GM12878 (cell line): ENCODE data around the gene TANC1. TPM values are rescaled to one million over a fixed set of nuclear protein-coding genes. Genes with fewer than 3 reads are reported as not detected.
A peak's percentile ranks its signal among the peaks of the same experiment; 100 is the strongest.

Source experiments
- ATAC-seq: fragments of 200-7000 bp; cut with Tn5 transposase; 3 replicates; pipeline ENCODE4 v1.9.1; 2020; ENCODE audit warnings: mild to moderate bottlenecking, moderate library complexity
- BruUV-seq: library from RNA; stranded (reverse); fragments of 400-500 nt; replicated peaks from 2 replicates; lab custom pipeline; 2021; lab: Mats Ljungman, UMichigan
- CTCF ChIA-PET: fragments of 300-600 bp; sonication (Branson Sonifier 250); formaldehyde crosslinking; extraction: SDS; loops from one replicate; lab custom pipeline; 2021; ENCODE audit warnings: inconsistent platforms; lab: Yijun Ruan, JAX
- POLR2A ChIA-PET: fragments of 350-600 bp; formaldehyde crosslinking; extraction: SDS; loops from one replicate; lab custom pipeline; 2021; ENCODE audit warnings: inconsistent platforms; lab: Charles Lee
- RAD21 ChIA-PET: fragments of 300-600 bp; sonication (Branson Sonifier 250); formaldehyde crosslinking; loops from one replicate; lab custom pipeline; 2023; ENCODE audit warnings: antibody characterized with exemption; ENCODE audit not compliant: unreplicated experiment; lab: Charles Lee
- SMC1A ChIA-PET: fragments of 300-600 bp; sonication (Branson Sonifier 250); formaldehyde crosslinking; loops from one replicate; lab custom pipeline; 2023; ENCODE audit not compliant: unreplicated experiment, uncharacterized antibody; lab: Charles Lee
- DNase-seq: peaks from one replicate; pipeline ENCODE4 v3.0.0-alpha.2; 2011; ENCODE audit warnings: low read depth, low spot score
- FAIRE-seq: peaks from 3 replicates; lab custom pipeline; 2011; peaks lifted over from hg19 to GRCh38; lab: Jason Lieb, UNC
- H2AFZ ChIP-seq: 2 replicates; pipeline ENCODE4 v1.6.0; 2011; ENCODE audit warnings: low read depth, low read length, control low read depth; ENCODE audit not compliant: control insufficient read depth
- H3K27ac ChIP-seq: 2 replicates; pipeline ENCODE4 v1.5.1; 2011; ENCODE audit warnings: control low read depth; ENCODE audit not compliant: control insufficient read depth, insufficient read depth
- H3K27me3 ChIP-seq, 2 experiments: replicated peaks in 1 of 2; 2 replicates each; pipeline versions ENCODE4 v1.6.0 to v1.6.1; 2011; ENCODE audit warnings: low read length in 1 of 2; ENCODE audit not compliant: control insufficient read depth in 2 of 2, insufficient read depth in 2 of 2
- H3K36me3 ChIP-seq, 2 experiments: 2 replicates each; pipeline ENCODE4 v1.5.1; 2011; ENCODE audit warnings: low read length in 1 of 2; ENCODE audit not compliant: control insufficient read depth in 2 of 2, insufficient read depth in 2 of 2
- H3K4me1 ChIP-seq: 2 replicates; pipeline ENCODE4 v1.6.1; 2011; ENCODE audit warnings: mild to moderate bottlenecking, low read length, moderate library complexity, mixed read lengths; ENCODE audit not compliant: control insufficient read depth, insufficient read depth
- H3K4me2 ChIP-seq: 2 replicates; pipeline ENCODE4 v1.6.0; 2011; ENCODE audit warnings: control low read depth; ENCODE audit not compliant: control insufficient read depth, insufficient read depth
- H3K4me3 ChIP-seq: fragments of 200-600 bp; sonication (generic); 2 replicates; pipeline ENCODE4 v1.5.1; 2016
- H3K79me2 ChIP-seq: 2 replicates; pipeline ENCODE4 v1.6.0; 2011; ENCODE audit warnings: low read length; ENCODE audit not compliant: control insufficient read depth, insufficient read depth
- H3K9ac ChIP-seq: 2 replicates; pipeline ENCODE4 v1.8.0; 2011; ENCODE audit warnings: low read length, control low read depth, mixed read lengths; ENCODE audit not compliant: control insufficient read depth, insufficient read depth
- H3K9me3 ChIP-seq: replicated peaks from 3 replicates; pipeline ENCODE4 v1.5.1; 2011; ENCODE audit warnings: mild to moderate bottlenecking, low read length; ENCODE audit not compliant: control insufficient read depth, insufficient read depth
- H4K20me1 ChIP-seq: 2 replicates; pipeline ENCODE4 v1.6.0; 2011; ENCODE audit not compliant: control insufficient read depth, insufficient read depth
- CEBPB ChIP-seq, 2 experiments: fragments of 150-350 bp in 1 of 2; IDR thresholded peaks; 2 replicates each; pipeline ENCODE4 v1.6.1; 2012 to 2014; ENCODE audit warnings: low read depth in 2 of 2, low read length in 2 of 2, borderline replicate concordance in 1 of 2, inconsistent platforms in 1 of 2
- CHD4 ChIP-seq: fragments of 200-600 bp; sonication (generic); IDR thresholded peaks from 2 replicates; pipeline ENCODE4 v1.6.1; 2016; ENCODE audit warnings: mild to moderate bottlenecking
- CTCF ChIP-seq, 3 experiments: IDR thresholded peaks in 2 of 3; conservative IDR thresholded peaks in 1 of 3; 2 replicates each; pipeline ENCODE4 v1.5.1; 2011; ENCODE audit warnings: low read depth in 3 of 3, low read length in 3 of 3, mild to moderate bottlenecking in 3 of 3, control low read depth in 2 of 3, moderate library complexity in 2 of 3, inconsistent platforms in 1 of 3, mixed read lengths in 1 of 3; ENCODE audit not compliant: control insufficient read depth in 2 of 3, insufficient read depth in 1 of 3; ENCODE audit errors: extremely low read depth in 1 of 3
- HDAC6 ChIP-seq: fragments of 200-600 bp; sonication (generic); IDR thresholded peaks from one replicate; pipeline ENCODE4 v1.8.0; 2017; ENCODE audit warnings: antibody characterized with exemption; ENCODE audit not compliant: unreplicated experiment
- JUND ChIP-seq: IDR thresholded peaks from 2 replicates; pipeline ENCODE4 v1.6.1; 2012; ENCODE audit warnings: low read depth, mild to moderate bottlenecking, low read length, improper control_type of control experiment, moderate library complexity
- MLLT1 ChIP-seq: fragments of 450-650 bp; IDR thresholded peaks from 2 replicates; pipeline ENCODE4 v1.6.1; 2016; ENCODE audit warnings: mild to moderate bottlenecking
- MYB ChIP-seq: fragments of 150-350 bp; IDR thresholded peaks from 2 replicates; pipeline ENCODE4 v1.6.1; 2014; ENCODE audit warnings: mild to moderate bottlenecking, low read depth, low read length, borderline replicate concordance
- NR2F1 ChIP-seq: fragments of 450-650 bp; conservative IDR thresholded peaks from 2 replicates; pipeline ENCODE4 v1.6.1; 2017; ENCODE audit warnings: mild to moderate bottlenecking
- PML ChIP-seq: IDR thresholded peaks from 2 replicates; pipeline ENCODE4 v1.6.1; 2012; ENCODE audit warnings: low read length, inconsistent platforms
- RAD21 ChIP-seq: IDR thresholded peaks from 2 replicates; pipeline ENCODE4 v1.6.1; 2011; ENCODE audit warnings: mild to moderate bottlenecking, low read depth, low read length, moderate library complexity; ENCODE audit not compliant: insufficient read depth
- RB1 ChIP-seq: fragments of 450-650 bp; formaldehyde crosslinking; IDR thresholded peaks from 2 replicates; pipeline ENCODE4 v1.6.1; 2017; ENCODE audit warnings: mild to moderate bottlenecking, borderline replicate concordance
- RUNX3 ChIP-seq: IDR thresholded peaks from 2 replicates; pipeline ENCODE4 v1.6.1; 2012; ENCODE audit warnings: low read length, inconsistent platforms
- SIN3A ChIP-seq: IDR thresholded peaks from 2 replicates; pipeline ENCODE4 v1.6.1; 2012; ENCODE audit warnings: low read depth, low read length, improper control_type of control experiment
- SMC3 ChIP-seq: IDR thresholded peaks from 2 replicates; pipeline ENCODE4 v1.6.1; 2011; ENCODE audit warnings: low read length, improper control_type of control experiment, borderline replicate concordance
- STAT3 ChIP-seq: IDR thresholded peaks from 2 replicates; pipeline ENCODE4 v1.6.1; 2011; ENCODE audit warnings: low read depth, low read length, improper control_type of control experiment
- ZNF207 ChIP-seq: fragments of 450-650 bp; IDR thresholded peaks from 2 replicates; pipeline ENCODE4 v1.6.1; 2014; ENCODE audit warnings: antibody characterized with exemption, mild to moderate bottlenecking, borderline replicate concordance
- WGBS: methylation state at CpG from one replicate; pipeline ENCODE4 v1.1.6; 2016; ENCODE audit warnings: low lambda C conversion rate; ENCODE audit not compliant: insufficient replicate concordance, insufficient coverage; ENCODE audit errors: missing lambda C conversion rate; 5-methylcytosine and 5-hydroxymethylcytosine counted together
- in situ Hi-C: fragments of 300-500 bp; cut with MboI; formaldehyde crosslinking; loops from 9 replicates; pipeline ENCODE4 v1.14.3; 2018; ENCODE audit warnings: mixed read lengths
- intact Hi-C: fragments of 100-400 bp; cut with micrococcal nuclease; formaldehyde crosslinking; loops from one replicate; pipeline ENCODE4 v1.14.2; 2022; ENCODE audit not compliant: unreplicated experiment
- polyA plus RNA-seq, 11 experiments: library from polyadenylated mRNA; depleted of rRNA in 4 of 11; unstranded in 6 of 11; stranded (reverse) in 5 of 11; fragments of >200 nt; fragmentation: Nextera tagmentation in 4 of 11; fragmentation: Illumina TruSeq in 1 of 11; extraction: Ambion mirVana in 4 of 11; extraction: Trizol in 1 of 11; gene quantifications; 1 replicate in 1 of 11; 2 replicates in 10 of 11; pipeline versions ENCODE4 v1.2.1 to v1.2.3, GENCODE V29; 2011 to 2016; ENCODE audit warnings: inconsistent platforms in 2 of 11, missing spikeins in 2 of 11, low read depth in 1 of 11
- total RNA-seq, 4 experiments: library from RNA; depleted of rRNA in 3 of 4; stranded (reverse); fragments of >200 nt in 3 of 4; fragmentation: Illumina TruSeq in 1 of 4; extraction: Trizol in 1 of 4; gene quantifications; 2 replicates each; pipeline versions ENCODE4 v1.2.1 to v1.2.3, GENCODE V29; 2013 to 2021

The TANC1 gene
- total and polyA plus RNA-seq, 10 of the 15 experiments (the other 5 are each of a cell fraction or from before 2014, with no cell fraction given): 0.05 to 5.0 (median 0.34) TPM

- no peak for FAIRE-seq
- 87% methylated on average over 10 of the region's 10 CpGs for WGBS
- intact Hi-C loops: loop anchor here (1.0 kb wide), 1 partner anchor 82 kb away; no protein-coding TSS in a partner anchor
- TF ChIP-seq ZNF207 (no peak), CEBPB (IDR thresholded peaks at IDR 0.05; ENCODE audit: borderline replicate concordance in 1 of 2, low read depth in 2 of 2, low read length in 2 of 2) (no peak), PML (no peak), MYB (no peak), RB1 (no peak), SIN3A (no peak), RAD21 (peak; percentile 50), JUND (no peak), STAT3 (no peak), CHD4 (no peak), HDAC6 (no peak), RUNX3 (no peak), SMC3 (peak; percentile 34; the same call in 1 of the 2 replicates), MLLT1 (no peak), CTCF (IDR thresholded peaks at IDR 0.05 in 2 of 3, conservative IDR thresholded peaks at IDR 0.05 in 1 of 3; ENCODE audit: control insufficient read depth in 2 of 3, extremely low read depth in 1 of 3, insufficient read depth in 1 of 3, low read depth in 3 of 3, low read length in 3 of 3) (peak in 2 of 3 experiments; percentile 7 to 23; a peak in 2 of 6 replicates), NR2F1 (no peak)
- TF ChIP-seq, all 136 proteins: peak for 3
- POLR2A ChIA-PET: no interaction called here
- no peak overlapping the region for H3K27ac ChIP-seq
- SMC1A ChIA-PET: interaction anchor here (0.6 kb wide), 1 partner anchor 39 kb away, joined by 3 read pairs; no protein-coding TSS in a partner anchor
- no peaks in the 10 kb centered on the region for H3K4me1 ChIP-seq
- no TSS peak for BruUV-seq
- DNase-seq: no peak
- CTCF ChIA-PET: interaction anchor here (1.0 to 2.5 kb wide), 3 partner anchors 81 to 676 kb away, joined by 3 to 6 read pairs (median 4); partner anchors contain the start of gene MARCHF7
- in situ Hi-C loops: no loop called here
- H2AFZ ChIP-seq: no peak overlapping the region
- RAD21 ChIA-PET: interaction anchor here (1.4 to 1.6 kb wide), 2 partner anchors 73 to 83 kb away, joined by 3 to 4 read pairs; no protein-coding TSS in a partner anchor
- no peak overlapping the region for H3K4me2 ChIP-seq
- no peaks in the 10 kb centered on the region for H3K36me3 ChIP-seq
- H3K79me2 ChIP-seq: no peaks in the 10 kb centered on the region
- ATAC-seq: peak; percentile 51
- H3K9me3 ChIP-seq: no peaks in the 10 kb centered on the region
- H3K4me3 ChIP-seq: no peak overlapping the region
- no peak overlapping the region for H3K9ac ChIP-seq
- H4K20me1 ChIP-seq: no peaks in the 10 kb centered on the region
- H3K27me3 ChIP-seq: no peaks in the 10 kb centered on the region
These were observed 67.5 kb downstream of the TANC1 start for GRCh38 chr2:159035790-159036411.
